HEK293T (cell line): Measurements from ENCODE around the gene DLD.

Experiments
- CTCF ChIA-PET: fragments of 350-600 bp; formaldehyde crosslinking; extraction: SDS; loops from one replicate; lab custom pipeline; 2021; ENCODE audit warnings: antibody characterized with exemption, inconsistent platforms; lab: Yijun Ruan, JAX
- POLR2A ChIA-PET: fragments of 350-600 bp; formaldehyde crosslinking; extraction: SDS; loops from one replicate; lab custom pipeline; 2020; ENCODE audit warnings: antibody characterized with exemption, inconsistent platforms; lab: Yijun Ruan, JAX
- DNase-seq: peaks from one replicate; pipeline ENCODE4 v3.0.0; 2012; ENCODE audit warnings: mixed read lengths; ENCODE audit errors: extremely low spot score
- ARNT ChIP-seq: fragments of 450-650 bp; IDR thresholded peaks from 2 replicates; pipeline ENCODE4 v1.6.1; 2017; ENCODE audit warnings: mild to moderate bottlenecking
- BHLHE40 ChIP-seq: fragments of 450-650 bp; IDR thresholded peaks from 2 replicates; pipeline ENCODE4 v1.6.1; 2016; ENCODE audit warnings: mild to moderate bottlenecking, moderate library complexity, borderline replicate concordance
- CTBP1 ChIP-seq: fragments of 450-650 bp; IDR thresholded peaks from 2 replicates; pipeline ENCODE4 v1.6.1; 2016; ENCODE audit warnings: borderline replicate concordance
- ELF4 ChIP-seq: fragments of 450-650 bp; IDR thresholded peaks from 2 replicates; pipeline ENCODE4 v1.6.1; 2017; ENCODE audit warnings: antibody characterized with exemption
- FOXA1 ChIP-seq: fragments of 450-650 bp; IDR thresholded peaks from 2 replicates; pipeline ENCODE4 v1.6.1; 2016; ENCODE audit warnings: mild to moderate bottlenecking
- FOXK2 ChIP-seq: fragments of 450-650 bp; IDR thresholded peaks from 2 replicates; pipeline ENCODE4 v1.6.1; 2016; ENCODE audit warnings: mild to moderate bottlenecking
- FOXM1 ChIP-seq: fragments of 450-650 bp; IDR thresholded peaks from 2 replicates; pipeline ENCODE4 v1.6.1; 2017; ENCODE audit warnings: mild to moderate bottlenecking, borderline replicate concordance
- HDGF ChIP-seq: fragments of 450-650 bp; IDR thresholded peaks from 2 replicates; pipeline ENCODE4 v1.6.1; 2017; ENCODE audit warnings: antibody characterized with exemption, borderline replicate concordance
- L3MBTL2 ChIP-seq: fragments of 450-650 bp; conservative IDR thresholded peaks from 2 replicates; pipeline ENCODE4 v1.6.1; 2016; ENCODE audit warnings: mild to moderate bottlenecking
- LEF1 ChIP-seq: fragments of 450-650 bp; IDR thresholded peaks from 2 replicates; pipeline ENCODE4 v1.6.1; 2017; ENCODE audit warnings: mild to moderate bottlenecking, borderline replicate concordance
- NFRKB ChIP-seq: fragments of 450-650 bp; IDR thresholded peaks from 2 replicates; pipeline ENCODE4 v1.6.1; 2016; ENCODE audit warnings: mild to moderate bottlenecking, moderate library complexity
- SP1 ChIP-seq: fragments of 450-650 bp; IDR thresholded peaks from 2 replicates; pipeline ENCODE4 v1.6.1; 2017
- SUZ12 ChIP-seq: fragments of 450-650 bp; IDR thresholded peaks from 2 replicates; pipeline ENCODE4 v1.6.1; 2016; ENCODE audit warnings: mild to moderate bottlenecking
- TARDBP ChIP-seq: fragments of 450-650 bp; IDR thresholded peaks from 2 replicates; pipeline ENCODE4 v1.6.1; 2016
- ZNF384 ChIP-seq: fragments of 450-650 bp; IDR thresholded peaks from 2 replicates; pipeline ENCODE4 v1.6.1; 2016
- TF ChIP-seq, protein P1 (sequence below): fragments of 450-650 bp; IDR thresholded peaks from 2 replicates; pipeline ENCODE4 v1.6.1; 2016

DLD gene

DNA sequence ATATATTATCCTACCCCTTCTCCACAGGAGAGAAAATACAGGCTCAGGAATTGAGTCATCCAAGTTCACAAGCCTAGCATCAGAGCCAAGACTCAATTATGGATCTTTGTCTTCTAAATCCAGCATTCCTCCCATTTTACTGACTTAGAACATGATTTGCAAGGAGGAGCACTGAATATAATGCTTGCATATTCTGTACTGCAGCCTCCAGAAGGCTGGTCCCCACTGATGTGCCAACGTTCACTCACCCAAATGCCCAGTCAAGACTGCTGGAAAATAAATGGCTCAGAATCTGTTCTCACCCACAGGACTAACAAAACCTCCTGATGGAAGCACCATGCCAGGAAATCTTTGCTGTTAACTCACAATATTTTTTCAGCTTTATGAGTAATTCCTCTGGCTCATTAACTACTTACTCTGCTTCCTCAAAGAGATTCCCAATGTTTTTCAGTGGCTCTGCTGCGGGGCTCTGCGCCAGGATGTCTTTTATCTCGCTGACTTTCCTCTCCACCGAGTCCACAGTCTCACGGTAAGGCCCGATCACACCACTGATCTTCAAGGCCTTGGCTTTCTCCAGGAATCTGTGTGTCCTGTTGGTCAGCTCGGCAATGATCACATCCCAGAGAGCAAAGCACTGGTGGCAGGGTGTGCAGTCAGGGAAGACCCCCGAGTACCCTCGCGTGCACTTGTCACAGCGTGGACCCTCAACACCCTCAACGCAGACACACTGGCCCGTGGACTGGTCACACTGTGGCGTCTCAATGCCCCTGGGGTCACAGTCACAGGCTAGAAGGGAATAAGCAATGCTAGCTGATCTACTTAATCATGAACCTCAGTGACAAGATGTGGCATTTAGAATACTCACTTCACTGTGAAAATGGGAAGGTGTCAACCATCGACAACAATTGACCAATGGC is 48.8 kb downstream of the DLD start:
- CTCF ChIA-PET = no interaction called here
- TF ChIP-seq L3MBTL2 = no peak
- TF ChIP-seq BHLHE40 = no peak
- no peak for TF ChIP-seq TARDBP
- no peak for TF ChIP-seq FOXK2
- TF ChIP-seq FOXA1 = no peak
- TF ChIP-seq HDGF = no peak
- TF ChIP-seq ZNF384 = no peak
- TF ChIP-seq, protein P1, sequence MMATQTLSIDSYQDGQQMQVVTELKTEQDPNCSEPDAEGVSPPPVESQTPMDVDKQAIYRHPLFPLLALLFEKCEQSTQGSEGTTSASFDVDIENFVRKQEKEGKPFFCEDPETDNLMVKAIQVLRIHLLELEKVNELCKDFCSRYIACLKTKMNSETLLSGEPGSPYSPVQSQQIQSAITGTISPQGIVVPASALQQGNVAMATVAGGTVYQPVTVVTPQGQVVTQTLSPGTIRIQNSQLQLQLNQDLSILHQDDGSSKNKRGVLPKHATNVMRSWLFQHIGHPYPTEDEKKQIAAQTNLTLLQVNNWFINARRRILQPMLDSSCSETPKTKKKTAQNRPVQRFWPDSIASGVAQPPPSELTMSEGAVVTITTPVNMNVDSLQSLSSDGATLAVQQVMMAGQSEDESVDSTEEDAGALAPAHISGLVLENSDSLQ = no peak
- POLR2A ChIA-PET = no interaction called here
- no peak for DNase-seq

DNA sequence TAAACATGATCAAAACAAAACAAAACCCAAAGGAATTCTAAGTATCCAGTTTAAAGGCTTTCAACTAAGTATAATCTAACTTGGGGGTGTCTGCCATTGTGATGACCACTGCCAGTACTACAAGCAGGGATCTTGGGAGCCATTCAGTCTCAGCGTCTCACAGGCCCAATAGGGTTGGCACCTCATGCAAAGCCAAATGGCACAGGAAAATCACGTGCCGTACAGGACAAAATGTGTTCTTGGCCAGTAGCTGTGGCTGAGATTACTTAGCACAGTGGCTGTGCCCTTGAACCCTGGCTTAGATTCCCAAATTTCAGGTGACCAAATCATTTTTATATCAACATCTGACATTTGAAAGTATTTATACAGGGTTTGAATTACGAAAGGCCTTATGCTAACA is 50.0 kb downstream of the DLD start:
- POLR2A ChIA-PET = no interaction called here
- TF ChIP-seq FOXA1 = no peak
- no peak for TF ChIP-seq FOXM1
- CTCF ChIA-PET = interaction anchor here (0.6 kb wide), 1 partner anchor 10 kb away, joined by 4 read pairs; no protein-coding TSS in a partner anchor
- no peak for DNase-seq

DNA sequence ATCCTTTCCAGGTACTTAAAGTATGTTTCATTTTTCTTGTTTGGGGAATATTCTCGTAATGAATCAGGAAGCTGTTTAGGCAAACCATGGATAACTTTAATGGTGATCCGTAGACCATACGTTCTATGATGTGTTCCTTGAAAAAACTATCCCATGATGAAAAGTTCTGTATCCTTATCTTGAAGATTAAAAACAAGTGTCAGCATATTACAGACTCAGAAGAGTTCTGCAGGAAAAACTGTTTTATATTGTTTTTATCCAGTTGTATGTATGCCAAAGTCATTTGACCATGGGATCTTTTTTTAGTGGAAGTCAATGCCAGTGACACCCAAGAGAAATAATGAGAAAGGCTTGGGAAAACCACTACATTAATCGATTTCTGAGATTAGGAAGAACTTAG is 52.0 kb downstream of the DLD start:
- CTCF ChIA-PET = no interaction called here
- POLR2A ChIA-PET = no interaction called here
- no peak for TF ChIP-seq CTBP1
- TF ChIP-seq ELF4 = no peak

DNA sequence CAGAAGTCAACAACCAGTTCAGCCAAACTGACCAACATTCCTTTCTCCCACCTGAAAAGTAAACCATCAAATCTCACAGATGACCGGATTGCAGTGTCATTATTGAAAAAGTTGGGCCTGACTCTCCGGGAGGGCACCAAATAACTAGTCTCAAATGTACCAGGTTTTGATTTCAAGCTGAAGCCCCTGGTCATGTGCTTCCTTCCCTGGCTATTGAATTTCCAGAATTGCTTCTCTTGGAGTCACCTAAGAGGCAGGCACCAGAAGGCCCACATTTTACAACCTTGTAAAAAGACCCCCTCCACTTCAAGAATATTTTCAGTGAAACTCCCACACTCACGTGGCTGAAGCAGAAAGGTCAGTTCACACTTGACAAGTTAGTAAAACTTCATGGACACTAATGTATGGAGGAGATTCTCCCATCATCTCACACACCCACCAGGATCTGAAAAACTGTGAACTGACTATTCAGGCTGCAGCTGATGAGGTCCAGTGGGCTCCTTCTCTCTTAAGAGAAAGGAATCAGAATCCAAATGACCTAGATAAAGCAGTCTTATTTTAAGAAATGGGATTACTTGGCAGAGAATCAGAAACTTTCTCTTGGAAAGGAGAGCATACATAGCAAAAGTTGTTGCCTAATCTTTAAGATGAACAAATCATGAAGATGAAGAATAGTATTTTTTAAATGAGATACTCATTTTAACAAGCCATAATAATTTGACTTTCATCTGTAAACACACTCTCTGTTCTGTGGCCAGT is 53.6 kb downstream of the DLD start:
- ChIA-PET POLR2A (no interaction called here), CTCF (no interaction called here)
- TF ChIP-seq ARNT = no peak
- TF ChIP-seq SP1 = no peak
- TF ChIP-seq BHLHE40 = no peak
- no peak for TF ChIP-seq ZNF384
- no peak for TF ChIP-seq L3MBTL2
- TF ChIP-seq TARDBP = no peak
- TF ChIP-seq FOXA1 = no peak
- no peak for TF ChIP-seq NFRKB
- no peak for TF ChIP-seq ELF4
- no peak for TF ChIP-seq LEF1
- TF ChIP-seq FOXK2 = no peak
- TF ChIP-seq HDGF = no peak
- no peak for TF ChIP-seq SUZ12
- no peak for TF ChIP-seq CTBP1
- no peak for DNase-seq

More for the DNA sequence above, 52.0 kb downstream of the DLD start:
- DNase-seq = no peak

DNA sequence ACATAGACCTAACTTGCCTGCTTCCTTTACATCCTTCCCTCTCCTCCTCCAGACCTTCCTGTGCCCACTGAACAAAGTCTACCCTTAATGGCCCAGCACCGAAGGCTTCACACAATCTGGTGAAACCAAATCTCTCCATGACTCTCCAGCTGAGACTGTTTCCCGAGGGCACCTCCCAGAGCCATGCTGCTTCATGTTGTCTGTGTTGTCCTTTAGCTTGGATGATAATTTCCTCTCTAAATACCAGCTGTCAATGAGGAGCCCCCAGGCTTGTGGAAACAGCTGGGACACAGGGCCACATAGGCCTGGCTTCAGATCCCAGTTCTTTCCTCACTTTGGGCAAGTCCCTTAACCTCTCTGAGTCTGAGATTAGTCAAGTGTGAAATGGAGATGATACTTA is 54.3 kb downstream of the DLD start:
- ChIA-PET CTCF (no interaction called here), POLR2A (no interaction called here)
- no peak for DNase-seq
- no peak for TF ChIP-seq ARNT

DNA sequence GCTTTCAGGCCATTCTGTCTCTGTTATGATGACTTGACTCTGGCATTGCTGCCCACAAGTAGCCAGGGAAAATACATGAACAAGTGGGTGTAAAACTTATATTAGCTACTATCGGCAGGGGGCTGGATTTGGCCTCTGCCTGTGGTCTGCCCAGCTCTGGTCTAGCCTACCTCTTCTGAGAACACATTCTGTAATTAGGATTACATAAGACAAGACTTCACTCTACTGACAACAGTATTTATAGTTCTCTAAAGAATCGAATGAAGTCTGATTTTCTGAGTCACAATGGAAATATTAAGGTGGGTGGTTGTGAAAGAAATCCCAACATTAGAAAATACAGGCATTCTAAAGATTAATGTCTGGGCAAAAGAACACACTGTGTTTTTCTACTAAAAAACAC is 55.5 kb downstream of the DLD start:
- POLR2A ChIA-PET = no interaction called here
- DNase-seq = no peak
- CTCF ChIA-PET = no interaction called here
- TF ChIP-seq FOXM1 (no peak), SUZ12 (no peak), L3MBTL2 (no peak), CTBP1 (no peak), FOXK2 (no peak), FOXA1 (no peak), ARNT (no peak), NFRKB (no peak), ELF4 (no peak), TARDBP (no peak), HDGF (no peak), BHLHE40 (no peak), ZNF384 (no peak), SP1 (no peak), LEF1 (no peak)
- TF ChIP-seq, protein P1 = no peak

DNA sequence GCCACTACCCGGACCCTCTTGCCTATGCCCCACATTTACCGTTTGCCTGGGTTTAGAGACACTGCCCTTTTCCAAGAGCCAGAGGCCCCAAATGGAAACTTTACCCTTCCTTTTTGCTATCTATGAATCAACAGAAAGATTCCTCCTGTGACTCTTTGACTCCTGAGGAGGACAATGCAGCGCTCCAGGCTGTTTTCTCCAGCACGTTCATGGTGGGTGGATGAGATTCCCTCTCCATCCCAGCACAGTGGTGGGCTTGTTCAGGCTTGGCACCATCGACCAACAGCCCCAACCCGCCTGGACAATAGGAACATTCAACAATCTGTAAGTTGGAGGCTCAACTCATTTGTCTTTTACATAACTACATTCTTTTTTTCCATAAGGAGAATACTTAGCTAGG is 55.9 kb downstream of the DLD start:
- ChIA-PET CTCF (no interaction called here), POLR2A (no interaction called here)
- TF ChIP-seq BHLHE40 (no peak), TARDBP (no peak), HDGF (no peak), FOXA1 (no peak), FOXK2 (no peak), ZNF384 (no peak), CTBP1 (no peak), L3MBTL2 (no peak), NFRKB (no peak), ARNT (no peak), SUZ12 (no peak), ELF4 (no peak), SP1 (no peak), LEF1 (no peak)
- TF ChIP-seq, protein P1 = no peak
- no peak for DNase-seq
